Astrocyte (in vitro differentiated cells and primary cell): ENCODE measurements around the gene PAX3. TPM values are rescaled to one million over a fixed set of nuclear protein-coding genes. Genes with fewer than 3 reads are reported as not detected.

Source experiments
- DNase-seq: peaks from one replicate; pipeline ENCODE4 v3.0.0-alpha.2; 2010; ENCODE audit warnings: low read depth
- FAIRE-seq: peaks from 2 replicates; lab custom pipeline; 2011; peaks lifted over from hg19 to GRCh38; lab: Jason Lieb, UNC
- H2AFZ ChIP-seq: 2 replicates; pipeline ENCODE4 v1.6.0; 2012; ENCODE audit warnings: low read depth, low read length, inconsistent platforms
- H3K27ac ChIP-seq: 2 replicates; pipeline ENCODE4 v1.5.1; 2011; ENCODE audit warnings: low read depth, low read length, inconsistent platforms
- H3K27me3 ChIP-seq: 2 replicates; pipeline ENCODE4 v1.6.0; 2011; ENCODE audit warnings: low read length, inconsistent platforms; ENCODE audit not compliant: insufficient read depth
- H3K36me3 ChIP-seq: 2 replicates; pipeline ENCODE4 v1.5.1; 2011; ENCODE audit warnings: low read length, inconsistent platforms; ENCODE audit not compliant: insufficient read depth
- H3K4me1 ChIP-seq: 2 replicates; pipeline ENCODE4 v1.5.1; 2011; ENCODE audit warnings: low read length, inconsistent platforms; ENCODE audit not compliant: insufficient read depth
- H3K4me2 ChIP-seq: 2 replicates; pipeline ENCODE4 v1.6.0; 2012; ENCODE audit warnings: low read length, inconsistent platforms
- H3K4me3 ChIP-seq: 2 replicates; pipeline ENCODE4 v1.5.1; 2011; ENCODE audit warnings: low read depth, mild to moderate bottlenecking, low read length, inconsistent platforms; ENCODE audit not compliant: insufficient read depth
- H3K79me2 ChIP-seq: 2 replicates; pipeline ENCODE4 v1.6.0; 2012; ENCODE audit warnings: mild to moderate bottlenecking, low read length, inconsistent platforms; ENCODE audit not compliant: insufficient read depth
- H3K9ac ChIP-seq: 2 replicates; pipeline ENCODE4 v1.6.0; 2012; ENCODE audit warnings: mild to moderate bottlenecking, low read length, inconsistent platforms
- H3K9me3 ChIP-seq: 2 replicates; pipeline ENCODE4 v1.5.1; 2012; ENCODE audit warnings: low read depth, mild to moderate bottlenecking, low read length, inconsistent platforms; ENCODE audit not compliant: insufficient read depth
- H4K20me1 ChIP-seq: 2 replicates; pipeline ENCODE4 v1.6.0; 2012; ENCODE audit warnings: low read length, inconsistent platforms; ENCODE audit not compliant: insufficient read depth
- H3K27ac Mint-ChIP-seq: one replicate; pipeline ENCODE4 v1.8.0; 2021; ENCODE audit warnings: mild to moderate bottlenecking, mixed read lengths; ENCODE audit not compliant: unreplicated experiment
- H3K27me3 Mint-ChIP-seq: one replicate; pipeline ENCODE4 v1.8.0; 2021; ENCODE audit warnings: low read depth, mixed read lengths; ENCODE audit not compliant: unreplicated experiment
- H3K36me3 Mint-ChIP-seq: one replicate; pipeline ENCODE4 v1.8.0; 2021; ENCODE audit warnings: low read depth, mixed read lengths; ENCODE audit not compliant: unreplicated experiment
- H3K4me1 Mint-ChIP-seq: one replicate; pipeline ENCODE4 v1.8.0; 2021; ENCODE audit warnings: low read depth, mixed read lengths; ENCODE audit not compliant: unreplicated experiment
- H3K4me3 Mint-ChIP-seq: one replicate; pipeline ENCODE4 v1.8.0; 2021; ENCODE audit warnings: mild to moderate bottlenecking, moderate library complexity, mixed read lengths; ENCODE audit not compliant: unreplicated experiment
- H3K9me3 Mint-ChIP-seq: one replicate; pipeline ENCODE4 v1.8.0; 2021; ENCODE audit warnings: mild to moderate bottlenecking, mixed read lengths; ENCODE audit not compliant: unreplicated experiment
- CTCF ChIP-seq: IDR thresholded peaks from 2 replicates; pipeline ENCODE4 v1.5.1; 2011; ENCODE audit warnings: low read depth, mild to moderate bottlenecking, inconsistent platforms, low read length, moderate library complexity; ENCODE audit not compliant: insufficient read depth
- EZH2 ChIP-seq: IDR thresholded peaks from 2 replicates; pipeline ENCODE4 v1.6.1; 2012; ENCODE audit warnings: mild to moderate bottlenecking, low read length, inconsistent platforms; ENCODE audit not compliant: insufficient read depth
- total RNA-seq: library from RNA; stranded (reverse); gene quantifications from 2 replicates; pipeline ENCODE4 v1.2.1, GENCODE V29; 2021

The PAX3 gene
- total RNA-seq, 1 donor from 2014 or later, result not detected

- H3K36me3 ChIP-seq, result no peaks in the 10 kb centered on the region
- no peak overlapping the region for H3K4me2 ChIP-seq
- no peaks in the 10 kb centered on the region for H3K9me3 Mint-ChIP-seq
- H4K20me1 ChIP-seq, result no peaks in the 10 kb centered on the region
- no peaks in the 10 kb centered on the region for H3K4me1 ChIP-seq
- no peaks in the 10 kb centered on the region for H3K4me1 Mint-ChIP-seq
- FAIRE-seq (no peak), DNase-seq (no peak)
- H3K9ac ChIP-seq, result no peak overlapping the region
- no peak overlapping the region for H3K4me3 Mint-ChIP-seq
- peaks cover 13% of the 10 kb centered on the region for H3K27me3 Mint-ChIP-seq
- no peaks in the 10 kb centered on the region for H3K79me2 ChIP-seq
- peaks cover 2% of the 10 kb centered on the region for H3K27me3 ChIP-seq
- TF ChIP-seq CTCF, result no peak
- no peak for TF ChIP-seq EZH2
- no peaks in the 10 kb centered on the region for H3K36me3 Mint-ChIP-seq
- no peak overlapping the region for H3K27ac Mint-ChIP-seq
- no peak overlapping the region for H3K4me3 ChIP-seq
- no peak overlapping the region for H2AFZ ChIP-seq
- no peaks in the 10 kb centered on the region for H3K9me3 ChIP-seq
- no peak overlapping the region for H3K27ac ChIP-seq
Measured at GRCh38 chr2:222174450-222174849, 124.3 kb downstream of the PAX3 start.

GRCh38 chr2:222169346-222169745 is 129.5 kb downstream of the PAX3 start:
- H3K36me3 Mint-ChIP-seq, result no peaks in the 10 kb centered on the region
- peaks cover 5% of the 10 kb centered on the region for H3K27me3 Mint-ChIP-seq
- no peak overlapping the region for H3K27ac Mint-ChIP-seq
- H3K9ac ChIP-seq, result no peak overlapping the region
- TF ChIP-seq CTCF, result no peak
- no peak for TF ChIP-seq EZH2
- no peaks in the 10 kb centered on the region for H3K4me1 ChIP-seq
- DNase-seq, result peak; percentile 87
- H3K4me1 Mint-ChIP-seq, result no peaks in the 10 kb centered on the region
- no peak overlapping the region for H3K27ac ChIP-seq
- H3K27me3 ChIP-seq, result no peaks in the 10 kb centered on the region
- H4K20me1 ChIP-seq, result no peaks in the 10 kb centered on the region
- no peak overlapping the region for H2AFZ ChIP-seq
- H3K4me2 ChIP-seq, result peak overlapping the region; percentile 37
- H3K79me2 ChIP-seq, result no peaks in the 10 kb centered on the region
- no peaks in the 10 kb centered on the region for H3K9me3 ChIP-seq
- H3K36me3 ChIP-seq, result no peaks in the 10 kb centered on the region
- H3K9me3 Mint-ChIP-seq, result peaks cover 2% of the 10 kb centered on the region
- H3K4me3 ChIP-seq, result no peak overlapping the region
- no peak overlapping the region for H3K4me3 Mint-ChIP-seq
- no peak for FAIRE-seq

GRCh38 chr2:222167762-222168161 is 131.0 kb downstream of the PAX3 start:
- H3K36me3 Mint-ChIP-seq, result no peaks in the 10 kb centered on the region
- no peaks in the 10 kb centered on the region for H3K4me1 ChIP-seq
- H3K27me3 ChIP-seq, result no peaks in the 10 kb centered on the region
- H3K4me3 ChIP-seq, result no peak overlapping the region
- DNase-seq (no peak), FAIRE-seq (no peak)
- H3K4me2 ChIP-seq, result no peak overlapping the region
- H3K27ac Mint-ChIP-seq, result no peak overlapping the region
- no peak overlapping the region for H2AFZ ChIP-seq
- H3K4me1 Mint-ChIP-seq, result no peaks in the 10 kb centered on the region
- no peaks in the 10 kb centered on the region for H3K79me2 ChIP-seq
- H3K36me3 ChIP-seq, result no peaks in the 10 kb centered on the region
- H3K27ac ChIP-seq, result no peak overlapping the region
- H3K27me3 Mint-ChIP-seq, result peaks cover 7% of the 10 kb centered on the region
- TF ChIP-seq CTCF (no peak), EZH2 (no peak)
- H3K9ac ChIP-seq, result no peak overlapping the region
- no peak overlapping the region for H3K4me3 Mint-ChIP-seq
- H3K9me3 ChIP-seq, result no peaks in the 10 kb centered on the region
- H3K9me3 Mint-ChIP-seq, result peaks cover 2% of the 10 kb centered on the region
- H4K20me1 ChIP-seq, result no peaks in the 10 kb centered on the region
